Erythroblast (primary cell): ENCODE data around the gene FNDC4.

Experiments
- GATA1 ChIP-seq: IDR thresholded peaks from 2 replicates; pipeline ENCODE4 v1.6.1; 2011; ENCODE audit warnings: low read depth, mild to moderate bottlenecking, control low read depth, low read length, moderate library complexity
- POLR2A ChIP-seq: IDR thresholded peaks from 2 replicates; pipeline ENCODE4 v1.6.1; 2011; ENCODE audit warnings: mild to moderate bottlenecking, low read length

DNA sequence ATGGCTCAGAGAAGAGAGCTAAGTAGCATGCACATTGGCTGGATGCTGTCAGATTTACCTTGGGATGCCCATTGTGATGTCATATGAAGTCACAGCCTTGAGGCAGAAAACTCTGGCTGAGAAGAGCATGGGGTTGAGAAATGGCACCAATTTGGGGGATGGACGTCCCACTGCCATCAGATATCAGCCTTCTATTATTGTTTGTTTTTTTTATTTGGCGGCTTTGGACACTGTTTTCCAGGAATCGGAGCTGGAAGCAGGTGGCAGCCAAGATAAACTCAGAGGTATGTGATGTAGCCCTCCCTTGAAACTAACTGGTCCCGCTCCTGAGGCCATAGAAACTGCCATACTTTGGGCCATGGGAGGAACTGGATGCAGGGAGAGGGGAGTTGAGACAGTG, 42.3 kb upstream of the FNDC4 start:
- TF ChIP-seq POLR2A (no peak), GATA1 (no peak)
